ENCODE results near the gene CENPN. TPM values are rescaled to one million over a fixed set of nuclear protein-coding genes. Genes with fewer than 3 reads are reported as not detected.

Gene CENPN
- total RNA-seq, 1 experiment from 2014 or later: 88.9 TPM

DNA sequence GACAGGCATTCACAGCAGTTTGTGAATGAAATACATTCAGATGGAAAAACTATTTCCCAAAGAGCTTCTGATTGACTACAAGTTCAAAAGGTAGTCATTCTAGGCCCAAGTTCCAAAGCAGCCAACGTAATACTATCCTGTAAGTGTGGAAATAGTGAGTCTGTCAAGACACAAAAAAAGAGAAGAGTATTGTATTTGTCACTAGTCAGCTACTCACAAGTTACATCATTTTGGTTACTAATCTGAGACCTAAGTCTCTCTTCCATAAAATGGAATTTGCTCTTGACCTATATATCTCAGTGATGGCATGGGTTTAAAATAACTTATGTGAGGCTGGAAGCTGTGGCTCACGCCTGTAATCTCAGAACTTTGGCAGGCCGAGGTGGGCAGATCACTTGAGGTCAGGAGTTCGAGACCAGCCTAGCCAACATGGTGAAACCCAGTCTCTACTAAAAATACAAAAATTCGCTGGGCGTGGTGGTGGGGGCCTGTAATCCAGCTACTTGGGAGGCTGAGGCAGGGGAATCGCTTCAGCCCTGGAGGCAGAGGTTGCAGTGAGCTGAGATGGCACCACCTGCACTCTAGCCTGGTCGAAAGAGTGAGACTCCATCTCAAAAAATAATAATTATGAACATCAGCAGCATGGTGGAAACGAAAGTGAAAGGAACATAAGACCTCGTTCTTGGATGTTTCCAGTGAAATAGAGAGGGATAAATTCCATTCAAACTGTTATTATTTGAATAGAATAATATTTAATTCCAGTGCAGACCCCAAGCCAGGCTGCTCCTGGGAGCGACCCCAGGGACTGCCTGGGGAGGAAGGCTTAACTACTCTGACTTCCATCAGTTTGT is 3.2 kb upstream of the CENPN start:
- Histone ChIP-seq H3K36me3 (no peaks in the 10 kb centered on the region), H3K27me3 (no peaks in the 10 kb centered on the region), H3K9me3 (no peaks in the 10 kb centered on the region), H3K4me3 (peak overlapping the region; percentile 81)
- no peak for DNase-seq

DNA sequence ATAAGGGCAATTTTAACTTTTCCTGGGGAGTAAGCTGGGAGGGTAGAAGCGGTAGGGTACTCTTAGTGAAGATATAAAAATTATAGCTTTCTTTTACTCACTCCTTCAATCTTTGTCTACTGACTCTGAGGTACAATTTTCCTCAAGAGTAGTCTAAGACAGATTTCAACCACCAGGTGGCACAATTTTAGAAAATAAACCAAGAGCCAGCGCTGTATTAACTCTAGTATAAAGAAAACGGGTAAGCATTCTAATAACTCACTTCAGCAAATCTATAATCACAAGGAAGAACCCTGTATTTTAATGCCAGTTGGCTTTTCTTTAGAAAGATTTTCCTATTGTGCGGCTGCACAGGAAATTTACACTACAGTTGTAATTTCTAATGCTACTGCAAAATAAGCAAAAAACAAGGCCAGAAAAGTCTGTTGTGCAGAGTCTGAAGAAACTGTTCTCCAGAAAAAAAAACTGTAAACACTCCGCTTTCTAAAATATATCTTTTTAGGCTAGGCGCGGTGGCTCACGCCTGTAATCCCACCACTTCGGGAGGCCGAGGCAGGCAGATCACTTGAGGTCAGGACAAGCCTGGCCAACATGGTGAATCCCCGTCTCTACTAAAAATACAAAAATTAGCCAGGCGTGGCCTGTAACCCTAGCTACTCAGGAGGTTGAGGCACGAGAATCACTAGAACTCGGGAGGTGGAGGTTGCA is 2.2 kb upstream of the CENPN start:
- no peaks in the 10 kb centered on the region for H3K27me3 ChIP-seq
- no peaks in the 10 kb centered on the region; the same call in 1 of the 2 replicates for H3K36me3 ChIP-seq
- H3K4me3 ChIP-seq: peak overlapping the region; percentile 81
- peak; percentile 49 for DNase-seq
- no peaks in the 10 kb centered on the region for H3K9me3 ChIP-seq

GRCh38 chr16:81005610-81006161 is 1.3 kb upstream of the CENPN start:
- H3K27me3 ChIP-seq: no peaks in the 10 kb centered on the region
- no peak for DNase-seq
- H3K36me3 ChIP-seq: no peaks in the 10 kb centered on the region; the same call in 1 of the 2 replicates
- peak overlapping the region; percentile 81 for H3K4me3 ChIP-seq
- no peaks in the 10 kb centered on the region for H3K9me3 ChIP-seq

GRCh38 chr16:81006211-81006812 is 702 bp upstream of the CENPN start:
- Histone ChIP-seq H3K36me3 (no peaks in the 10 kb centered on the region; the same call in 1 of the 2 replicates), H3K9me3 (no peaks in the 10 kb centered on the region), H3K27me3 (no peaks in the 10 kb centered on the region), H3K4me3 (peak overlapping the region; percentile 81)
- peak; percentile 65 for DNase-seq

GRCh38 chr16:81008505-81008789 is 1.4 kb downstream of the CENPN start:
- Histone ChIP-seq H3K27me3 (no peaks in the 10 kb centered on the region), H3K9me3 (no peaks in the 10 kb centered on the region), H3K4me3 (peak overlapping the region; percentile 81), H3K36me3 (peaks cover 14% of the 10 kb centered on the region)
- DNase-seq: no peak

DNA sequence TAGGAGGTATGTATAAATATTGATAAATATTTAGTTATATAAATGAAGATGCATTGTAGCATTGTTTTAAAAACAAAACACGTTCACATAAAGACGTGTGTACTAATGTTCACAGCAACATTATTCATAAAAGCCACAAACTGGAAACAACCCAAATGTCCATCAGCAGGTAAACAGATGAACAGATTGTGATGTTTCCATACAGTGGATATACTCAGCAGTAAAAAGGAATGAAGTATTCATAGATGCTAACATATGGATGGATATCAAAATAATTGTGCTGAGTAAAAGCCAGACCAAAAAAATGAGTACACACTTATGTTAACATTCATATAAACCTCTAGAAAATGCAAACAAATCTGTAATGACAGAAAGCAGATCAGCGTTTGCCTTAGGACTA is 6.0 kb downstream of the CENPN start:
- no peak for DNase-seq
- Histone ChIP-seq H3K36me3 (peaks cover 31% of the 10 kb centered on the region), H3K4me3 (no peak overlapping the region), H3K27me3 (no peaks in the 10 kb centered on the region), H3K9me3 (no peaks in the 10 kb centered on the region)

- no peaks in the 10 kb centered on the region for H3K27me3 ChIP-seq
- H3K4me3 ChIP-seq: no peak overlapping the region
- no peaks in the 10 kb centered on the region for H3K9me3 ChIP-seq
- DNase-seq: no peak
- peaks cover 38% of the 10 kb centered on the region for H3K36me3 ChIP-seq
Measured at GRCh38 chr16:81014672-81015071, 7.7 kb downstream of the CENPN start.

DNA sequence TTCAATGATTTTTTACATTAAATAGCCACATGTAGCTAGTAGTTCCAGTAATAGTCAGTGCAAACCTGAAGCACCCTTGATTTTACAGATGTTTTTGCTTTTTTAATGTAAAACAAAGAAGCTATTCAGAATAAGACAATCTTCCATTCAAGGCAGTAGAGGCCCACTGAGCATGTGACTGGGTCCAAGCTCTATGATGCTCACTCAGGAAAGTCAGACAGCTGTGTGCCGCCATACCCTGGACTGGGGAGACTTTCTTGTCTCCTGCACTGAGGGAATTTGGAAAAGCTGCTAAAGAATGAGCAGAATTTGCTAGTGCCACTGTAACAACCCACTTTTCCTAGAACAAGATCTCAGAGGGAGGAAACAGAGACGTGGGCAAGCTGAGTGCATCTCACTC is 11.5 kb downstream of the CENPN start:
- no peak for DNase-seq
- Histone ChIP-seq H3K36me3 (peaks cover 34% of the 10 kb centered on the region), H3K9me3 (no peaks in the 10 kb centered on the region), H3K27me3 (no peaks in the 10 kb centered on the region), H3K4me3 (no peak overlapping the region)

GRCh38 chr16:81026429-81026828 is 19.4 kb downstream of the CENPN start:
- Histone ChIP-seq H3K27me3 (no peaks in the 10 kb centered on the region), H3K9me3 (no peaks in the 10 kb centered on the region), H3K36me3 (peaks cover 23% of the 10 kb centered on the region), H3K4me3 (no peak overlapping the region)
- DNase-seq: no peak

DNA sequence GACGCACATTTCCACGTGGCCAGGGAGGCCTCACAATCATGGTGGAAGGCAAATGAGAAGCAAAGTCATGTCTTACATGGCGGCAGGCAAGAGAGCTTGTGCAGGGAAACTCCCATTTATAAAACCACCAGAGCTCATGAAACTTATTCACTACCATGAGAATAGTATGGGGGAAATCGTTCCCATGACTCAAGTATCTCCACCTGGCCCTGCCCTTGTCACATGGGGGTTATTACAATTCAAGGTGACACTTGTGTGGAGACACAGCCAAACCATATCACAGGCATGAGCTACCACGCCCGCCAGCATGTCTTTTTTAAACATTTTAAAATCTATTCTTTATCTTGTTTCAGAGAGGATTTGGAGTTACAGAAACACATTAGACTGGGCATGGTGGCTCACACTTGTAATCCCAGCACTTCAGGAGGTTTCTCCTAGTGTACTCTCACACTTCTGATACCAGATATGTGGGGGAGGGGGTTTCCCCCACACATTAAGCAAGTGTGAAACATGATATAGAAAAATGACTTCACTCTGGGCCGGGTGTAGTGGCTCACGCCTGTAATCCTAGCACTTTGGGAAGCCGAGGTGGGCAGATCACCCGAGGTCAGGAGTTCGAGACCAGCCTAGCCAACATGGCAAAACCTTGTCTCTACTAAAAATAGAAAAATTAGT is 23.1 kb downstream of the CENPN start:
- DNase-seq: no peak
- Histone ChIP-seq H3K27me3 (no peaks in the 10 kb centered on the region), H3K4me3 (no peak overlapping the region), H3K36me3 (peaks cover 9% of the 10 kb centered on the region), H3K9me3 (no peaks in the 10 kb centered on the region)

DNA sequence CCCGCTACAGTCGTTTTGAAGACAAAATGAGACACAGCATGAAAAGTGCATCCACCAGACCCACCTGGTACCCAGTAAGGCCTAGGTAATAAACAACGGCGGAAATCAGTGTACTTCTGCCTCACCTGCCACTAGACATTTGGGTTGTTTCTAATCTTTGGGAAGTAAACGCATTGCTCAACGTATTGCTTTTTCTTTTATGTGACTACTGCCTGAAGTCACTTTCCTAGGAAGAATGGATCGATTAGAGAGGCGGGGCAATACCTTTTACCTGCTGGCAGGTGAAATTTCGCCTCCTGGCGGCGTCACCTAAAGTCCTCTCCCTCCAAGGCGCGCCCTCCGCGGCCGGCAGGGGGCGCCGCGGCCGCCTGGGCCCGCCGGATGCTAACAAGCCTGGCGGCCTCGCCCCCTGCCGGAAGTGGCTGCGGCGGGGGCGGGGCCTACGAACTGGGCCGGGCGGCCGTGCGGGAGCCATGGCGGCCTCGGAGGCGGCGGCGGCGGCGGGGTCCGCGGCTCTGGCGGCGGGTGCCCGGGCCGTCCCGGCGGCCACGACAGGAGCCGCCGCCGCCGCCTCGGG is 28.5 kb downstream of the CENPN start, which contains the start of gene ATMIN:
Gene ATMIN (plus strand): TSS at position 445 of the 577 bp plus-strand sequence. CDS start 29 bp downstream, at position 474.
- no peaks in the 10 kb centered on the region for H3K9me3 ChIP-seq
- no peaks in the 10 kb centered on the region for H3K36me3 ChIP-seq
- peak; percentile 71 for DNase-seq
- no peaks in the 10 kb centered on the region for H3K27me3 ChIP-seq
- peak within 1 kb of the TSS; percentile 47 for H3K4me3 ChIP-seq

DNA sequence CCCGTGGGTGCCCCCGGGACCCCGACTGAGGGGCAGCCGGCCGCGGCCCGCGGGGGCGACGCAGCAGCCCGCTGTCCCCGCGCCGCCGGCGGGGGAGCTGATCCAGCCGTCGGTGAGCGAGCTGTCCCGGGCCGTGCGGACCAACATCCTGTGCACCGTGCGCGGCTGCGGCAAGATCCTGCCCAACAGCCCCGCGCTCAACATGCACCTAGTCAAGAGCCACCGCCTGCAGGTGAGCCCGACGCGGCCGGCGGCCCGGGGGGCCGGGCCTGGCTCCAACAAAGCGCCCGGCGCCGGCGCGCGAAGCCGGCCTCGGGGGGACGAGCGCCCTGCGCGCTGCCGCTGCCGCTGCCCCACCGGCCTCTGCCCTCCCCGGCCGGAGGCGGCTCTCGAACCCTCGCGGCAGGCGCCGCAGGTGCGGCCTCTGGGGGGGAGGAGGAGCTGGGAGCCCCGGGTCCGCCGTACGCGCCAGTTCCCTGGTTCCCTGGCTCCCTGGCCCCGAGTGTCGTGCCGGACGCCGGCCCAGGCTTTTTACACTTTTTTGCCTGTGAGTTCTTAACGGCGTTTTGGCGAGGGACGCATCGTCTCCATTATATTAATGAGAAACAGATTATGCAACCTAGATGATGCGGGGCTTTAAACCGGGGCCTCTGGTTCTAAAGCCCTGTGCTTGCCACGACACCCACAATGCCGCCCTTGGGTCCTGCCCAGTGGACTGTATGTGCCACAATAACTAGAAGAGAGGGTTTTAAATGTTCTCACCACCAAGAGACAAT is 29.1 kb downstream of the CENPN start:
- DNase-seq: peak; percentile 6

GRCh38 chr16:81036751-81037350 is 29.8 kb downstream of the CENPN start:
- no peak for DNase-seq
- H3K9me3 ChIP-seq: no peaks in the 10 kb centered on the region
- peak overlapping the region; percentile 47 for H3K4me3 ChIP-seq
- 0 out of 2 replicates have a peak, but pooled peaks cover 2% of the 10 kb centered on the region for H3K36me3 ChIP-seq
- H3K27me3 ChIP-seq: no peaks in the 10 kb centered on the region

More for the DNA sequence above, 29.1 kb downstream of the CENPN start:
- H3K27me3 ChIP-seq: no peaks in the 10 kb centered on the region
- no peaks in the 10 kb centered on the region for H3K9me3 ChIP-seq
- no peaks in the 10 kb centered on the region for H3K36me3 ChIP-seq
- H3K4me3 ChIP-seq: peak overlapping the region; percentile 47

DNA sequence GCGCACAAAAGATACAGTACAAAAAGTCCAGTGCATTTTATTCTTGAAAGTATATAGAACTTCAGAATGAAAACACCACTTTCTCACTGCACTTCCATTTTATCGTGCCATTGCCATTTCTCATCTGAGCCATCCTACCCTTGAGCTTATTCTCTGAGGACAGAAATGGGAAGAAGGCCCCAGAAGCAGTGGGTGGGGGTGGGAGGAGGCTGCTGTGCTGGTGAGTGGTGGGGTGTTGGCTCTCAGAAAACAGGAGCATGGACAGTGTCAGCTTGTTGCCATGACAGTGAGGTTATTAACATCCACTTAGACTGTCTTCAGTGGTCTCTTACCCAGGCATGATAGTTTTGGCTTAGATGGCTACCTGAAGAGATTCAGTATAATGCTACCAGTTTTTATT is 33.1 kb downstream of the CENPN start:
- no peak overlapping the region for H3K4me3 ChIP-seq
- peaks cover 3% of the 10 kb centered on the region; the same call in 1 of the 2 replicates for H3K36me3 ChIP-seq
- no peaks in the 10 kb centered on the region for H3K9me3 ChIP-seq
- no peaks in the 10 kb centered on the region for H3K27me3 ChIP-seq
- no peak for DNase-seq

DNA sequence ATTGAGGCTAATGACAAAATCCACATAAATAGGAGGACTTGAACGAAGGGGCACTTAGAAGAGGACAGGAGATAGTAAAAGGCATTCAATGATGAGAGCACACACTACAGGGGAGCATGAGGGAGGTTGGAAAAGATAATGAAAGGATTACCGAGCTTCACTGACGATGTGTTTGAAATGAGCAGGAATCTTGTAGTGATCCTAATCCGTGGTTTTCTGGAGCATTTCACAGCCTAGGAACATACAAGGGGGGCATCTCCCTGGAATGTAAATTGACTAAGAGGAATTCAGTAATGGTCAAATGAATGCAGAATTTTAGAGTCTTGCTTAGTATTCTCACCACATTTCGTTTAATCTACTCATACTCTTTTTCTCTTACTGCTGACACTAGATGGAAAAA is 33.8 kb downstream of the CENPN start:
- Histone ChIP-seq H3K4me3 (no peak overlapping the region), H3K27me3 (no peaks in the 10 kb centered on the region), H3K36me3 (peaks cover 3% of the 10 kb centered on the region; the same call in 1 of the 2 replicates), H3K9me3 (no peaks in the 10 kb centered on the region)
- no peak for DNase-seq

Data from MG63 (cell line).